HG03280 (cell line): ENCODE results near the gene RPRD1B.

Source experiments
- ATAC-seq: cut with Tn5 transposase; IDR thresholded peaks from one replicate; pipeline ENCODE4 v1.9.1; 2021; ENCODE audit warnings: mild to moderate bottlenecking, moderate library complexity; ENCODE audit not compliant: unreplicated experiment

Gene RPRD1B

DNA sequence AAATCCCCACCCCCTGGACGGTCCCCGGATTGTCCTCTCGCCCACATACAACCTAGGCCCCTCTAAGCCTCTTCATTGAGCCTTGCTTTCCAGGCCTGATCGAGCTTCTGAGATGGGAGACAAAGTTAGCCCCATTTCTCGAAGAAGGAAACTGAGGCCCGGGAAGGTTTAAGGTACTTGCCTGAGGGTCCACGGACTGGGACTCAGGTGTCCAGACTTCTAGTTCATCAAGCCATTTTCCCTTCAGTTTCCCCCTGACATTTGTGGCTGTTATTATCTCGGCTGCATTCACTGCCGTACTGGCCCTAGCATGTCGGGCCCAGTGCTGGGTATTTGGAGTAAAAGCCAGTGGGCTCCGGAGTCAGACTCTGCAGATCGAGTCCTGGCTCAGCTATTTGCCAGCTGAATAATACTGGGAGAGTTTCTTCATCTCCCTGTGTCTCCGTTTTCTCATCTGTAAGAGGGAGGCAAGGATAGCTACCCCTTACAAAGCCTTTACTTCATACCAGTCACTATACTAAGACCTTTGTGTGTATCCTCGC is 633 bp downstream of the RPRD1B start:
- ATAC-seq, result no peak

DNA sequence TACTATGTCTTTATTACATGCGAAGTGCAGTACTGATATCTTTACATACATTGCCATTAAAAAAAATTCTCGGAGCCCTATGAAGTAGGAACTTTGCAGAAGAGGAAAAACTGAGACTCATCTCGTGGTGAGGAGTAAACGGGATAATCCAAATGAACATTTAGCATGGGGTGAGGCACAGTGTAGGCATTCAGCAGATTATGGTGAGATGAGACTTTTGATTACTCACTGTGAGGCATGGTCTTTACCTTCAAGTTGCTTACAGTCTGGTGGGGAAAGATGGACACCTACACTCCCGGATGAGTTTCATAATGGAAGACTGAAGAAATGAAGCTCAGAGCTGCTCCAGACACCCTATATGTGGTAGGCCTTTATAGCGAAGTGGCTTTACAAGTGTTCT is 1.4 kb downstream of the RPRD1B start:
- ATAC-seq, result no peak

DNA sequence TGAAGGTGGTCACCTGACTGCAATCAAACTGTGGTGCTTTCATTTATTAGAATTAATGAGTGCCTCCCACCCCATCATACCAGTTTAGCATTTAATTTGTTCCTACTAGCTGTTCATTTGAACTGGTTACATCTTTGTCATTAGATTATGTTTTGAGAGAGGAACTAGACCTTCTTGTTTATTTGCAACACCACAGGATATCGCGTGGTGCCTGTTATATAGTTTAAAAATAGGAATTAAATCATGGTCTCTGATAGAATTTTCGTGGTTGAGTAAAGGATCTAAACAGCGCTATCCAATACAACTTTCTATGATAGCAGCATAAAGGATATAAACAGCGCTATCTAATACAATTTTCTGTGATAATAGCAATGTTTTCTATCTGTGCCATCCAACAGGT is 2.8 kb downstream of the RPRD1B start:
- no peak for ATAC-seq

DNA sequence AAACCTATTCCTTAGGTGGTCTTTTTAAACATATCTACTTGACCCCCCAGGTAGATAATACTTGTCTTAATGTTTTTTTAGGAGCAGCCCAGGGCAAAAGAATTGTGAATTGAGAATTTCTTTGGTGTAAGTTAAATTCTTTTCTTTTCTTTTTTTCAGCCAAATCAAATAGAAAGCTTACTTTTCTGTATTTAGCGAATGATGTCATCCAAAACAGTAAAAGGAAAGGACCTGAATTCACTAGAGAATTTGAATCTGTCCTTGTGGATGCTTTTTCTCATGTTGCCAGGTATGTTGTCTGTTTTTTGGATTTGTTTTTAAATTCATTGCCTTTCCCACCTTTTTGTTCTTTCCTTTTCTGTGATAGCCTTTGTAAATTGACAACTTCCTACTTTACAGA is 6.7 kb downstream of the RPRD1B start:
- ATAC-seq, result no peak

DNA sequence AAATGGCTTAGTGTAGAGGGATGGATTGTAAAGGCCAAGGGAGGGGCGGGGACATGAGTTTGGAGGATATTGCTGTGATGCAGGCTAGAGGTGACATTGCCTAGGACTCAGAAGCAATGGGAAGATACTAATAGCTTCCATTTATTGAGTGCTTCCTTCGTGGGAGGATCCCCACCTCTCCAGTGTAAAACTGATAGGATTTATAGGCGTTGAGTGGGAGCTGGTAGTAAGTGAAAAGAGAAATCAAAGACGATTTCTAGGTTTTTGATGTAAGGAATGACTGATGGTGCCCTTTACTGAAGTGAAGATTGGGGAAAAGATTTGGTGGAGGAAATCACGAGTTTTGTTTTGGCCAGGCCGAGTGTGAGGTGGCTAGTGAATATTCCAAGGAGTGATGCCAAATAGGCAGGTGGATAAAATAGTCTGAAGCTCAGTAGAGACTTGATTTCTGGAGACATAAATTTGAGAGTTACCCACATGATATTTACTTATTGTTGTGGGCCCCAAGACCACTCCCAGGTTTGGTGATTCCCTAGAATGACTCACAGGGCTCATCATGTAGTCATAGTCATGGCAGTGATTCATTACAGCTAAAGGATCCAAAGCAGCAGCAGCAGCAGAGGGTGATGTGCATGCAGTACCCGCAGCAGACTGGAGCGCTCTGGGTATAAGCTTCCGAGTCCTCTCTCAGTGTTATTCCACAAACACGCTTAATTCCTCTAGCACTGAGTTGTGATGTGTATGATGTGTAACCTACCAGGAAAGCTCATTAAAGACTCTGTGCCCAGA is 10.2 kb downstream of the RPRD1B start:
- no peak for ATAC-seq

DNA sequence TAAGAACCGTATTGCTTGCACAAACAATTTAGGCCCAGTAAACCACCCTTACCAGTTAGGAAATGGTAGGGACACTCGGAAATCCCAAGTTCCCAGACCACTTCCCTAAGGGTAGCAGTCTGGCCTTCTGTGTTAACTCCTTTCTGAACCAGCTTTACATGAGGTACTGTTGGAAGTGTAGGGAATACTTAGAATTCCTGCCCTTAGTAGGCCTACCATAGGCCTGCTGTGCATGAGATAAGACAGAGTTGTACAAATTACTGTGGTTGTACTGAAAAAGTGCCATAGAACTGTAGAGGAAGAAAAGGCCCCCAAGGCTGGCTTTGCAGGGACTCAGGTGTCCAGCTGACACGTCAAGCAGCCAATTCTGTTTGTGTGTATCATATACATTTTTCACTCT is 11.1 kb downstream of the RPRD1B start:
- no peak for ATAC-seq

DNA sequence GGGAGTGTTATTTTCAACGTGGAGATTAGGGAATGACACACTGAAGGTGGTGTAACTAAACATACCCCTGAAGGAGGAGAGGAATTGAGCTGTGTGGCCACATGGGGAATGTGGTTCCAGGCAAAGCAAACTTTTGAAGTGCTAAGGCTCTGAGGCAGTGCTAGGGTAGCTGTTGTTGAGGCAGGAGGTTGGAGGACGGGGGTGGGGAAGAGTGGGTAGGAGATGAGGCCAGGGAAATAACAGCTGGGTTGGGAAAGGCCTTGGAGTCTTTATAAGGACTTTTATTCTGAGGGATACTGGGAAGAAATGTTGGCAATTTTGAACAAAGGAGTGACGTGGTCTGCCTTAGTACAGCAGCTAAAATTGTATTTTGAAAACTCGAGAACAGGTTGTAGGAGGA is 13.0 kb downstream of the RPRD1B start:
- no peak for ATAC-seq

DNA sequence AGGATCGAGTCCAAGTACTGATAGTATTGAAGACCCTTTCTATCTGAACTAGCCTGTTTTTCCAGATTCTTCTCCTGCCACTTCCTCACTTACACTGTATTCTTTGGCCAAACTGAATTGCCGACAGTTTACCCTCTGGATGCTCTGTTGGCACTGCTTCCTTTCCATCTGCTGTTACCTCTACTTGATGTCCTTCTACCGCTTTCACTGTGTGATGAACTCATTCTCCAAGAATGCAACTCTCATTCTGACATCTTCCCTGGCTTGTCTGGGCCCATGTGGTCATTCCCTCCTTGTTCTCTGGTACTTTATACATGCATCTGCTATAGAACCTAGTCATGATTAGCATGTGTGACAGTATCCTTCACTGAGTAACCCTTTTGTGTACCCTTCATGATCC is 16.3 kb downstream of the RPRD1B start:
- ATAC-seq, result no peak

DNA sequence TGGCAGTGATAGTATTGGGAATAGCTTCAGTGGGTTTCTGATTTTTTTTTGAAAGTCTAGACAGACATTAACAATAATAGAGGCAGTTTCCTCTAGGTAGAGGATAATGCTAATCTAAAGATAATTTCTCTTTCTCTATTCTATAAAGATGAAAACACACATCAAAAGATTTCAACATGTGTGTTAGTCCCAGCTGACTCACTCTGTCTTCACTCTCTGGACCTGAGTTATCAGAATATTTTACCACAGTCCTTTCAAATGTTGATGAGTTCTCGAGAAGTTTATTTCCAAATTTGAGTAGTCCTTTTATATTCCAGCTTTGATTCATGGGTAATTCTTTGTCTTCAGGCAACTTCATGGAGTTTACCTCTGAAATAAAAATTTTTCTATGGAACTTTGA is 17.1 kb downstream of the RPRD1B start:
- ATAC-seq, result no peak

DNA sequence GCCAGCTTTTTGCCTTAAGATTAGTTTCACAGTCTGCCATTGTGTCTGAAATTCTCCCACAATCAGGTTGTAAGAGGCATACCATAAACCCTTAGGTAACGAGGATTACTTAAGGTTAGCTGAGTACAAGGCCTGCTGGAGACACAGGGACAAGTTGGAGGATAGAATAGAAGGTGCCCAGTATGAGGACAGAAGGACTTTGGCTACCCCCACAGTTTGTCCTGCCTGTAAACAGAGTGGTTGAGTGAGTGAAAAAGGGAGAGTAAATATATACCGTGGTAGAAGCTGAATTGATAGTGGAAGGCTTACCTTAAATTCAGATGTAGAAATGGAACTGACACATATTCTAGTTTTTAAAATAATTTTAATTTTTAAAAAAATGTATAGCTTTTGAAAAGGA is 19.3 kb downstream of the RPRD1B start:
- no peak for ATAC-seq

DNA sequence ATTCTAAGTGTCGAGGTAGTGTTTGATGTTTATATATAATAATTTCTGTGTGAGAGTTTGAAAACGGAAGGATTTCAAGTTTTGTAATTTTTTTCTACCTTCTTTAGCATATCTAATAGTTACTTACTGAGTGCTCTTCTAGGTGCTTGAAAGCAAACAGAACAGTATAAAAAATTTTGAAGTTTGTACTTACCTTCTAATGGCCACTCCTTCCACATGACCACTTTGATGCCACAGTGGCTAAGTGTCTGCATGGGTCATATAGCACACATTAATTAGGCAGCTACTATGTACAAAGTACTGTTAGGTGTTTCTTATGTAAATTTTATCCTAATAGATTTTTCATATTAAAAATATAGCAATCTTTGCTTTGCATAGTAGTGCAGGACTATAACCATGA is 21.1 kb downstream of the RPRD1B start:
- no peak for ATAC-seq

DNA sequence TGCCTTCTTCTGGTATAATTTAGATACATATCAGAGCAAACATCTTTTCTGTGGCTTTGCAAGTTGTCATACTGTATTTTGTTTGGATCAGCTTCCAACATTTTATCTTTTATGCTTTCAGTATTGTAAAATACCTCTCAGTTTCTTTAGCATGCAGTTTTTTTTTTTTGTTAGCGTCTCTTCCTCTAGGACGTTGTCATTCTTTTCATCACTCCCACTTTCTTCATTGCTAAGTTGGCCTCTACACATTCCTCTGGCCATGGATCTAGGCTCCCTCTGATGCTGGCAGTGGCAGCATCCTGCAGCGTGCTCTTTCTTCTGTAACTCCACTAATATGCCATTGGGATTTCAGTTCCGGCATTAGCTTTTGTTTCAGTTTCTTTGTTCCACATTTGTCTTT is 21.7 kb downstream of the RPRD1B start:
- ATAC-seq, result no peak

DNA sequence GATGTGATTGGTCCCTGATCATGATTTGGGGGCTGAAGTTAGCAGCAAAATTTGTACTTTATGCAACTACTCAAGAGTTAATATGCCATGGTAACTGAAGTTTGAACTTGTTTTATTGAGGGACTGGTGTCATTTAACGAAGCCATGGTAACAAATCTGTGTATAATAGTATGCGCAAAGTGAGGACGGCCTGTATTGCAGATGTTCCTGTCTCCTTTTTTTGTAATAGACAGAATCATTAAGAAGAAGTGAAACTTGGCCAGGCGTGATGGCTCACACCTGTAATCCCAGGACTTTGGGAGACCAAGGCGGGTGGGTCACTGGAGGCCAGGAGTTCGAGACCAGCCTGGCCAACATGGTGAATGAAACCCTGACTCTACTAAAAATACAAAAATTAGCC is 22.3 kb downstream of the RPRD1B start:
- no peak for ATAC-seq

DNA sequence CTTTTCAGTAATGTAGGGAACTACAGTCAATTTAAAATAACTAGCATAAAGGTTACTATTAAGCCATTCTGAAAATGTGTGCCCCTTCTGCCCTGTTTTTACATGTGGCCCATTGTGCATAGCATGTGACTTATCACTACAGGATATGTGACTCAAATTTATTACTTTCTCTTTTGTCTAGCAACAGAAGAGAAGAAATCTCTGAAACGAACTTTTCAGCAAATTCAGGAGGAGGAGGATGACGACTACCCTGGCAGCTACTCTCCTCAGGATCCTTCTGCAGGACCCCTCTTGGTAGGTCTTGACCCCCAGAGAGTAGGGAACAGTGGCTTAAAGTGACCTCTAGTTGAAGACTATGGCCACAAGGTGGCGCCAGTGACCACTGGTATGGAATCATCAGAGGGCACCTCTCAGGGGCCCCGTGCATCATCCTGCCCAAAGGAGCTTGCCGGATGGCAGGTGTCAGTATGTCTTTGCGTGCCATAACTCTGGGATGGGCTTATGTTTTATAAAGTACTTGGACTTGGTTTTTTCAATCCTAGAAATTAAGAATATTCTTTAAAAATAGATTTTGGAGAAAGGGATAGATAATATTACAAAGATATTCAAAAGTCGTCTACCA is 23.9 kb downstream of the RPRD1B start:
- no peak for ATAC-seq

DNA sequence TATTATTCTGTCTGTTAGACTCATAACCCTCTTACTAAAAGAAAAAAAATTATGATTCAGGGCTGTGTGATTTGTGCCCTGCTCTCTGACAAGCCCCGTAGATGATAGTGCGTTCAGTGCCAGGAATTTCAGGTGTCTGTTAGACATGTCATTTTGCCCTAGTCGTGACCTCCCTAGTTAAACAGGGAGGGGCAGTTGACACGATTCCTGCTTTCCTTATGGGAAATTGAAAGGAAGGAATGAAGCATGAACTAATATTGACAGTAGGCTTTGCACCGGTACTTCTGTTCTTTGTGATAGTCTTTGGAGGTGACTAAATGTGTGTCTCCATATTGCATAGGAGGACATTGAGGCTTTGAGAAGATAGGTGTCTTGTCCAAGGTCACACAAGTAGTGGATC is 26.3 kb downstream of the RPRD1B start:
- ATAC-seq, result no peak

DNA sequence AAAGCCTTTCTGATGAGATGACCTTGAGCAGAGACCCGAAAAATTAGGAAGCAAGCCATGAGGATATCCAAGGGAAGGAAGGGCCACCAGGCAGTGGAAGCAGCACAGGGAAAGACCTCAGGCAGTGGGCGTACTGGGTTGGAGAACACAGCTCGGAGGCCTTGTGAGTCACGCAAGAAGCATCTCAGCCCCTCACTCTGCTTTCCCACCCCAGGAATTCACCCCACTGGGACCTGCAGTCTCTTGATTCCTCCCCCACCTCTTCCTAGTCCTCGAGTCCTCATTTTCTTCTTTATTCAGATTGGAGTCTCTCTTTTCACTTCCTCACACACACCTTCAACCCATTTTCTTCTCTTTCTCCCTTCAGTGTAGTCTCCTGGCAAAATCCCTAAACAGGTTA is 27.0 kb downstream of the RPRD1B start:
- no peak for ATAC-seq

DNA sequence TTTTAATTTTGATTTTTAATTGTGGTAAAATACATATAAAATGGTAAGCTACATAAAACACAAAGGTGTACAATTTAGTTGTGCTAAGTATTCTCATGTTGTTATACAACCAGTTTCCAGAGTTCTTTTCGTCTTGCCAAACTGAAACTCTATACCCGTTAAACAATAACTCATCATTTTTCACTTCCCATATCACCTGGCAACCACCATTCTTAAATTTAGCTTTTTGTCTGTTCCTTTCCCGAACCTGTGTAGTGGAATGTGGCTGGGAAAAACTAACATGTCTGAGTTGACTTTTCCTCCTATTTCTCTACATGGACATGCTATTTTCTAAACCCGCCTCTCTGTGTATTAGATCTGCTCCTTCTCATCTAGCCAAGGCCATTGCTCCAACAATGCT is 27.6 kb downstream of the RPRD1B start:
- ATAC-seq, result no peak

DNA sequence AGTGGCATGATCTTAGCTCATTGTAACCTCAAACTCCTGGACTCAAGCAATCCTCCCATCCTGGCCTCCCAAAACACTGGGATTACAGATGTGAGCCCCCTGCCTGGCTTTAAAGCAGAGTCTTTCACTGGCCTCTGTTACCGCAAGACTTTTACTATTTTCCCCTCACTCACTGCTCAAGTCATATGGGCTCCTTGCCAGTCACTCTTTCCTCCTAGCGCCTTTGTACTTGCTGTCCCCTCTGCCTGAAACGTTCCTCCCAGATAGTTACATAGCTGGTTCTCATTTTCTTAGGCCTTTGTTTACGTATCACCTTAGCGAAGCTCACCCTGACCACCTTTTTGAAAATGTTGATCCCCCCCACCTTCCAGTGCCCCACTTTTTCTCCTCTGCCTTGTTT is 29.3 kb downstream of the RPRD1B start:
- no peak for ATAC-seq

DNA sequence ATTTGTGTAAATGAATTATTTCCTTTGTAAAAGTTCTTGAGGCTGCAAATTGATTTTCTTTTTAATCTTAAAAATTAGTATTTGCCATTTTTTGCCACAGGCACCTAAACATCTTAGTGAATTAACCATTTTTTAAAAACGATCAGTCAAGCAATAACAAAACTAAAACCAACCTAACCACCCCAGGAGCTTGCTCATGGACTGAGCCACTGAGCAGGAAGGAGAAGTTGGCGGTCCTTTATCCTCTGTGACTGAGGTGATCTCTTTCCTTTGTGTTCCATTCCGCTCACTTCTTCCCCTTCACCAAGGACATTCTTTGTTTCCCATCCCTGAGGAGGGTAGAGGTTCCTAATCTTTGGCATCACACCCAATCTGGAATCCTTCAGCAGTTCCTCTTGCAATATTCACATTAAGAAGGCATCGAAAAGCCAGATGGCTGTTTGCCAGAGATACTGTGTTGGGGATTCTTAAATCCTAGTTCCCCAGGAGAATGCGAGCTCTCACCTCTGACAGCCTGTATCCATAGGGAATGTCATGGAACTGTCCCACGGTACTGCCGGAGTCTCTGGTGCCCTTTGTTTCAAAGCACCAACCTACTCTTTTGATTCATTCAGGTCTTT is 30.5 kb downstream of the RPRD1B start:
- no peak for ATAC-seq

DNA sequence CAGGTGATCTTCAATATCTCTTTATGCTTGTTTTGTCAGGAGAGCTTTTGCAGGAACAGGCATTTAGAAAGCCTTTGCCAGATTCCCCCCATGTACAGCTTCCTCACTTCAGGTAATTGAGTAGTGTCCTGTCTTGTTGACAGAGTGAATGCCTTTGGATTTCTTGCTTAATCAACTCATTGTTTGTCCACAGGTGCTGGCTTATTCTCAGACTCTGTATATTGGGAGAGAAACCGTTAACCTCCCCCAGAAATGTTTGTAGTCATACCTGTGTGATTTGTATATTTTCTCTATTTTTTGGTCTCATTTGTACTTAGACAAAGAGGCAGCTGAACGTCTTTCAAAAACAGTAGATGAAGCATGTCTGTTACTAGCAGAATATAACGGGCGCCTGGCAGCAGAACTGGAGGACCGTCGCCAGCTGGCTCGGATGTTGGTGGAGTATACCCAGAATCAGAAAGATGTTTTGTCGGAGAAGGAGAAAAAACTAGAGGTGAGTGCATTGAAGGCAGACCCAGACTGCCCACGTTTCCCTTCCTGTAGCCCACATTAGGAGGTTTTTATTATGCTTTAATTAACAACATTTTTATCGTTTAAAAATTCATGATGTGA is 32.3 kb downstream of the RPRD1B start:
- no peak for ATAC-seq

DNA sequence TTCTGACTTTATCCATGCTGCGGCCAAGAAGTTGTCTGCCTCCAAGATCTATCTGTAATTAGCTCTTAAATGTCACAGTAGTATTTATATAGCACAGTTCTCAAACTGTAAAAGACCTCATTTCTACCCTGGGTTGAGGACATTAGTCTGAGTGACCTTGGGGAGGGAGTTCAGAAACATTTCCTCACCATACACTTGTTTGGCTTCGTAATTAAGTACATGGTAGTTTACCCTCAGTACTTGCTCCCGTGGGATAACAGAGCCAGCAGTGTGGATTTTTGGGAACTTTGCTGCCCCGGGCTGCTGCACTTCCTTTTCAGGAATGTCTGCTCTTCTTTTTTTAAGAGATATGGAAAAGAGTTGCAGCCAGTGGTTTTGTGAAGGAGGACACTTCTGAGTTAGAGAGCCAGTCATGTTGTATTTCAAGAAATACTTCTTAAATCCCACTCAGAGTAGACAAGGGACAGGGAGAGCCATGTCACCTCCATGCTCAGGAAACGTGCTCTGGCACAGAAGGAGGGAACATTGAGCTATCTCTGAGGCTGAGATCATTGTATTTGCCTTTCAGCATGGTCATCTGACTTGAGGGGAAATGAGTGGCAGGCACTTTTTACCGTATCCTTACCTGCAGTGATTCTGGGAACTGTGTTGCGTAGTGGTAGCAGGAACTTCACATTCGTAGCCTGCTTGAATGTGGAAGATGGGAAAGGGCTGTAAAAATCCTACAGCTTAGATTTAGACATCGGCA is 33.6 kb downstream of the RPRD1B start:
- ATAC-seq, result no peak
